HG03575 (cell line): Measurements from ENCODE around the gene HTR1B.

Experiments used
- ATAC-seq: cut with Tn5 transposase; IDR thresholded peaks from one replicate; pipeline ENCODE4 v1.9.1; 2021; ENCODE audit not compliant: unreplicated experiment, insufficient number of reproducible peaks, low FRiP score; ENCODE audit errors: extremely low read depth

The HTR1B gene, protein sequence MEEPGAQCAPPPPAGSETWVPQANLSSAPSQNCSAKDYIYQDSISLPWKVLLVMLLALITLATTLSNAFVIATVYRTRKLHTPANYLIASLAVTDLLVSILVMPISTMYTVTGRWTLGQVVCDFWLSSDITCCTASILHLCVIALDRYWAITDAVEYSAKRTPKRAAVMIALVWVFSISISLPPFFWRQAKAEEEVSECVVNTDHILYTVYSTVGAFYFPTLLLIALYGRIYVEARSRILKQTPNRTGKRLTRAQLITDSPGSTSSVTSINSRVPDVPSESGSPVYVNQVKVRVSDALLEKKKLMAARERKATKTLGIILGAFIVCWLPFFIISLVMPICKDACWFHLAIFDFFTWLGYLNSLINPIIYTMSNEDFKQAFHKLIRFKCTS

DNA sequence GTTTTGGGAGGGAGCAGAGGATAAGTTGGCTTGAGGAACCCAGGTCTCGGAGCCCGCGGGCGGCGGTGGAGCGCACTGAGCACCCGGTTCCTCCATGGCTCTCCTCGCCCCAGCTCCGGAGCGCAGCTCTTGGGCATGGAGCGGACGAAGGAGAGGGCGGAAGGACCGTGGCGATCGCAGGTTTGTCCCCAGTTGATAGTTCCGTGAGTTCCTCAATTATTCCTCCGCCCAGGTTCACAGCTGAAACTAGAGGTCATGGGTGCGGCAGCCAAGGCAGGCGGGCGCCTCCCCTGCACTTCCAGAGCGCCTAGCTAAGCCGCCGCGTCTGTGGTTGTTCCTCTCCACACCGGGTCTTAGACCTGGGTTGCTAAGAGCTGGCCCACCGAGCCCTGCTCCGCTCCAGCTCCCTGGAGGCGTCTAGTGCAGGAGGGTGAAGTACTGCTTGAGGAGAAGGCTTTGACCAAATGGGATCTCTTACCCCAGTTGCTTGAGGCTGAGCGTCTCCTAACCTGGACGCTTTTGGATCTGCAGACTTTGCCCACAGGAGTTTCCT, at the start of gene HTR1B:
Gene HTR1B (minus strand): TSS at position 184 of the 553 bp plus-strand sequence. CDS start 88 bp downstream, at position 96.
- no peak for ATAC-seq

DNA sequence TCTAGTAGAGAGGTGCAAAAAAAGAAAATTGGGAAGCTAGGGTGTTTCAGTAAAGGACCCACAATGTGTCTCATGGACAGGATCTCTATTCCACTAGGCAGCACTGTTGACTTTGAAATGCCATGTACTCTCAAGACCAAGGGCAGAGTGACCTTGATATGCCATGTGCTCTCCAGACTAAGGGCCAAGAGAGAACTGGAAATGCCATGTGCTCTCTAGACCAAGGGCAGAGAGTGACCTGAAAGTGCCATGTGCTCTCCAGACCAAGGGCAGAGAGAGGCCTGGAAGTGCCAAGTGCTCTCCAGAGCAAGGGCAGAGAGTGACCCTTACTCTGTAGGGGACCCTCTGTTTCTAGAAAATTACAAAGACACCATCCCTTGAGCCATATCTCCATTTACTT, 49.3 kb upstream of the HTR1B start:
- ATAC-seq: no peak

DNA sequence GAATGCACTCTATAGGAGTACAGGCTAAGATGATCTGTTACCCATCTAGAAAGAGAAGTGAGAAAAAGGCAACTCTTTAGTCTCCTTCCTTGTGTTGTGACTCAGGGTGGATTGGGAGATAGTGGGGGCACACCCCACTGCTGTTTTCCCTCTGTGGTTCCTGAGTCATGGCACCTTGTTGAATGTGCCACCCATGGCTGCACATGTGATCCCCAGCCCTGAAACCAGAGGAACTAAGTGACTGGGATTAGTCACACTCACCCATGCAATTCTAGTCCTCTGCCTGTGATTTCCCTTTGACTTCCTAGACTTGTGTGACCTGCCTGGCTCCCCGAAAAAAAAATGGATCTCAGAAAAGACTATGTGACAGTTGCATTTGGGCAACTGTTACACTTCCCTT, 48.6 kb upstream of the HTR1B start:
- ATAC-seq: no peak

DNA sequence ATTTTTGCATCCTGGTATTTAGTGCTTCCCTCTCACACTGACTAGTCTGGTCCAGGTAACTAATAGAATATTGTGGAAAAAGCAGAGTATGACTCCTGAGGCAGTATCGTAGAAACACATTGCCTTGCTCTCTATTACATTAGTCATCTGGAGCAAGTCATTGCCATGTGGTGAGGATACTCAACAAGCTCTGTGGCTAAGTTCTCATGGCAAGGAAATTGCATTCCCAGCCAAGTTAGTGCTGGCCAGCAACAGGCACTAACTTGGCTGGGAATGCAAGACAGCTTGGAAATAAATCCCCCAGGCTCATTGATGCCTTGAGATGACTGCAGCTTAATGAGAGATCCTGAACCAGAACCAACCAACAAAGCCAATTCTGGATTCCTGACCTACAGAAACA, 39.7 kb upstream of the HTR1B start:
- ATAC-seq: no peak

DNA sequence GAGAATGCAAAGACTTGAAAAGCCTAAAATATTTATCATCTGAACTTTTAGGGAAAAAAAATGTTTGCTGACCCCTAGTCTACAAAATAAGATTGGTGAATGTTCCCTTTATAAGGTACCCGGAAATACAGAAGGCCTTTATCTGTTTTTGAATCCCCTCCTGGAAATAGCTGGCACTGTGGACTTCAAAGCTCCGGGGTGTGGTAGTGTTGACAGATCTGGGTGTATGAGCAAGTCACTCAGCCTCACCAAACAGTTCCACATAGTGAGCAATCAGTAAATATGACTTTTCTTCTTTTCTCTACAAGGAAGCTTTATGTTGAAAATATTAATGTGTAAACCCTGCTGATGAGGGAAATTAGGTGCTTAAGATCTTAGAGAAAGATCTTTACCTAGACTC, 29.2 kb upstream of the HTR1B start:
- no peak for ATAC-seq

DNA sequence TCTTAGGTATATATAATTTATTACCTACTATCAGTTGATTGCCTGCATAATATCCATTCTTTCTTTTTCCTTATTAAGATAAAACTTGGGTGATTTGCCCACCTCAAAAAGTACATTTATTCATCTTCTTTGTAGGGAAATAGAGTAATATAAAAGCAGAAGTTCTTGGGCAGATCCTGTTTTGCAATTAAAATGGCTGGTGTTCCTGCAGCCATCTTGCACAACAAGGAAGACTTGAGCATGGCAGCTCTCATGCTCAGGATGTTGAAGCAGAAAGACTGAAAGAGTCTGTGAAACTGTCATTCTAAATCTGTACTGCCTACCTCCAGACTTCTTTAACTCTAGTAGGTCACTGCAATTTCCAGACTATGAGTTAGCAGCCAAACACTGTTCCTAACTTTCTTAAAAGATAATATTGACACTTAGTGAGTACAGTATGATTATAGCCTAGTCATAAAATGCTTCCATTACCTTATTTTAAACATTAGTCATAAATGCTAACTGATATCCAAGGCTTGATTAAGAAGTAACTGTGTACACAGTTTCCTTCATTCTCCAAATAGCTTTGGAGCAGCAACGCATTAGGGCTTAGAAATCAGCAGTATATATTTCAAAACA, 24.6 kb upstream of the HTR1B start:
- ATAC-seq: no peak

DNA sequence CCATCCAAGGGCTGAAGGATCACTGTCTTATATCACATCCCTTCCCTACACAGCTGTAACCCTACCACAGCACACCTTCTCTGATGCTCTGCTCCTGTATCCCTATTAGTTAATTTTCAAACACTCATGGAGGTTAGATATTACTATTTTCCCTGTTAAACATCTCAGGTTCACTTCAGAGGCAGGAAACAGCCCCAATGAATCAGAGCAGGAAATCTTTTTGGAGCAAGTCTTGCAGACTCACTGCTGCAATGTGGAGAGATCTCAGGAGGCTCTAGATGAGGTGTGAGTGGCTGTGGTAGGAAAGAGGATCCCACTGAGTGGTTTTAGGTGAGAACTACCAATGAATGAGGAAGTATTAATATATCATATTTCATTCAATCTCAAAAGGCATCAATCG, 19.7 kb upstream of the HTR1B start:
- ATAC-seq: no peak

DNA sequence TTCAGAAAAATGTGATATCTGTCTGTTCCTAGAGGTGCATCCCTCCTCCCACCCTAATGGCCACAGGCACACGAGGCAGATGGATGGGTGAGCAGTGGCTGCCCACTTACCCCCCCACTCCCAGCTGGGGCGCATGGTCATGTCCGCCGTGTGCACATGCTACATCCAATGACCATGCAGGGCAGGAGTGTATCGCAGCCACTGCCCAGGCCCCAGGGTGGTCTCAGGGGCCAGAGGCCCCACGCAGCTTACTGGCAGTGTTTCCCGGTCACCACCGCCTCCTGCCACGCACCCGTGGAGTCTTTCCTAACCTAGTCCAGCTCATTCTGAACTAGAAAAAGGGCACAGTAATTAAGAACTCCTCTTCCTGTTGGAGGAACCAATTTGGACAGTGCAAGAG, 11.7 kb upstream of the HTR1B start:
- ATAC-seq: no peak

DNA sequence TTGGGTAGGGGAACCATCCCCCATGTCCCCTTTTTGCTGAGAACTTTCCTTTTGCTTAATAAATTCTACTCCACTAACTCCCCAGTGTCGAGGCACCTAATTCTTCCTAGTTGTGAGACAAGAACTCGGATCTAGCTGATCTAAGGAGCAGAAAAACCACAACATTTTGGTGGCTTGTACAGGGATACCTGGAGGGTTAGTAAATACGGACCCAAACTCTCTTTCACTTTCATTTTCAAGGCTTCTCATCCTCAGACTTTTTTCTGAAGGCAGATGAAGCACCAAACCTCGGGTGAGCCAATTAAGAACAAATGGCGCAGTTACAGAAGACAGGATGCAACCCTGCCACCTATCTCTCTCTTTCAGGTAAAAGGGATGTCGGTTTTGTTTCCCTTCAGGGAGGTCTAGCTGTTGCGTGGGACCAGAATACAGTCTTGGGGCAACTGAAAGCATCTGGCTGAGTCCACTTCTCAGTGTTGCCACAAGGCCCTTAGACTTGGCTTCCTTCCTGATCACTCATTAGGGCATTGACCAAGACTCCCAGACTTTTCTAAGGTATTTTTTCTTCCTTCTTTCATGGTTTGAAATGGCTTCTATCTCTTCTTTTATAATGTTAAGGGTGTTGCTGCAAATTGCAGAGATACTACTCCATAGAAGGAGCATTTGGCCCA, 11.1 kb upstream of the HTR1B start:
- no peak for ATAC-seq

DNA sequence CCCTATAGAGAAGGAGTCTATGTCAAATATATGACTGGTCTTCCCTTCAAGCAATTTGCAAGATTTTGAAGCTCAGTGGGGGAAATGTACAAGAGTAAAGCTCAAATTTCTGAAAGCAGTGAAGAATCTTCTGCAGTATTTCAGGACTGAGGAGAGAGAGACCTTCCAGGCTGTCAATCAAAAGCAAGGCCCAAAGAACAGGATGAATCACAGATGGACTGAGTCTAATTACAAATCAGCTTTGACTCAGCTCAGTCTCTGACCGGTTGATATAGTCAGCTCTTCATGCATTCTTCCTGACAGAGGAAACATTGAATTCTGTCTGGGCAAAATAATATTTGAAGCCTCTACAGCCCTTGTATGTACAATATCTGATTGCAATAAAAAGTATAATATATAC, 7.7 kb upstream of the HTR1B start:
- ATAC-seq: no peak

DNA sequence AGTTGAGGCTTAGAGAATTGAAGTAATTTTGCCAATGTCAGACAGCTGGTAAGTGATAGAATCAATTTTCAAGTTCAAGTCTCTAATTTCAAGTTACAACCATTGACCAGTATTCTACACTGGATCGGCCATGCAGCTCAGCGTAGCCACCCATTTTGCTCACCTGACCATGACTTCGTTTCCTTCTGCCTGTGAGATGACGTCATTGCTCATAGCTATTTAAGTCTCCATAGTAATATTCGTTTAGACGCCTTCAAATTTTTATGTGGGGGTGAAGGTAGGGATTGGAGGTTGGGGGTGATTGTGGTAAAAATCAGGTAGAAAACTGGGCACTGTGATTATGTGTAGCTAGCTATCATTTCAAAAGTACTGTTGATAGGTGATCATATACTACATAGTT, 5.6 kb upstream of the HTR1B start:
- no peak for ATAC-seq

DNA sequence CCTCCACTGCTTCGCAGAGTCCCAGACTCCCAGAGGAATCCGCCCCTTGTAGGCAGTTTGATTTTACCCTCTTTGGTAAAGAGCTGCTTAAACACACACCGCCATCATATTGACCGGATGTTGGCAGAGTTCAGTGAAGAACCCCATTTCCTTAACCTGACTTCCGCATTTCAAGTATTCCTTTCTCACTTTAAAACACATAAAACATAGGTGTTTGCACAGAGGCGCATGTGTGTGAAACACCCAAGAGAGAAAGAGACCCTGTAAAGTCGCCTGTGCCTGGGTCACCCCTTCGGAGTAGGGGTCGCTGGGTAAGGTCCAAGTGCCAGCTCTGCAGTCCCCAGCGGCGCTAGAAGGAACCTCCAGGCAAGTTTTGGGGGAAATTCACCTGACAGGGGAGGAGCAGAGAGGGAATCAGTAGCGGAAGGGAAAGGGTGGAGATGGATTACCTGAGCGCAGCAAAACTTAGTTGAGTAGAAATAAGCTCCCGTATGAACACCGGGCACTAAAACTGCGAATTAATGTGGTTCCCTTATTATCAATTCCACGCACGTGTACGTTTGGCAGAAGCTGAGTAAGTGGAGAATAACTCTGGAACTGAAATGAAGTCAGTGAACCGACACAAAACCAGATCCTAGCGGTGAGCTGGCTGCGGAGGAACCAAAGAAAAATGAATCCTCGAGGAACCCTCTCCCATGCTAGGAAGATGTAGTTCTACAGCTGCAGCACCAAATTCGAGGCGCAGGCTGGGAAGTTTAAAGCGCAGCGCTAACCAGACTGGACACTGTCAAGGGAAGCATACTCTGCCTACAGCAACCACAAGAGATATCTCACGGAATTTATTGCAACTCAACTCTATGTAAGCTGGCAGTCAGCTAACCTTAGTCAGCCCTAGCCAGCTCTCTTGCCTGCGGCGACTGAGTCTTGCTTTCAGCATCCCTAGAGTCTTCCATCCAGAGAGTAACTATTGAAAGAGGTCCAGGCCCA, 3.5 kb upstream of the HTR1B start:
- peak; percentile 58 for ATAC-seq

DNA sequence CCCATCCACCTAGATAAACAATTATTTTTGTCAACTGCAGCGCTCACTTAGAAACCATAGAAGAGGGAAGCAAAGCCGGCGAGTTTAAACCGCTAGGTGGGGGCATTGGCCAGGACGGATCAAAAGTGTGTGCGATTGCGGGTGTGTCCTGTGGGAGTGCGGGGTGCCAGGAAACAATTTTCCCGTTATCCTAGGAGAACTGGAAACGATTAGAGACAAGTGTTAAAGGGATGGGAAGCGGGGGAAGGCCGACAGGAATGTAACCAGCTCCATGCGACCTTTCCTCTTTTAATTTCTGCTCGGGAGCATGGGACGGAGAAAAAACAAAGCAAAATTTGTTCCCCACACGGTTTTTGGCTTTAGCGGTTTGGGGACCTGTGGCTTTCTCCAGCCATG, 2.8 kb upstream of the HTR1B start:
- peak; percentile 74 for ATAC-seq

DNA sequence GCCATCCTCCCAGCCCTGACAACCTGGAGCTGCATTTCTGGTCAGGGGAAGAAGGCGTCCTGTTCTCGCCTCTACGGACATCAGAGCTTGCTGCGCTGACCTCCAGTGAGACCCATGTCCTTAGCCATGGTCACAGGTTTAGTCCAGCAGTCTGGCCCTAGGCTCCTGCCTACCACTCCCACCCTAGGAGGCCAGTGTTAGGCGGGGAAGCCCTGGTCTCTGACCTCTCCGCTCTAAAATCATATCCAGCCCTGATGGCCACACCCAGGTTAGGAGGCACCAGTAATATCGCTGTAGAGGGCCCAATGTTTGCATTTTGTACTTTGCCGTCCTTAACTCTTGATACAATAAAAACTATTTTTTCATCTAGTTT, 1.2 kb upstream of the HTR1B start:
- no peak for ATAC-seq

DNA sequence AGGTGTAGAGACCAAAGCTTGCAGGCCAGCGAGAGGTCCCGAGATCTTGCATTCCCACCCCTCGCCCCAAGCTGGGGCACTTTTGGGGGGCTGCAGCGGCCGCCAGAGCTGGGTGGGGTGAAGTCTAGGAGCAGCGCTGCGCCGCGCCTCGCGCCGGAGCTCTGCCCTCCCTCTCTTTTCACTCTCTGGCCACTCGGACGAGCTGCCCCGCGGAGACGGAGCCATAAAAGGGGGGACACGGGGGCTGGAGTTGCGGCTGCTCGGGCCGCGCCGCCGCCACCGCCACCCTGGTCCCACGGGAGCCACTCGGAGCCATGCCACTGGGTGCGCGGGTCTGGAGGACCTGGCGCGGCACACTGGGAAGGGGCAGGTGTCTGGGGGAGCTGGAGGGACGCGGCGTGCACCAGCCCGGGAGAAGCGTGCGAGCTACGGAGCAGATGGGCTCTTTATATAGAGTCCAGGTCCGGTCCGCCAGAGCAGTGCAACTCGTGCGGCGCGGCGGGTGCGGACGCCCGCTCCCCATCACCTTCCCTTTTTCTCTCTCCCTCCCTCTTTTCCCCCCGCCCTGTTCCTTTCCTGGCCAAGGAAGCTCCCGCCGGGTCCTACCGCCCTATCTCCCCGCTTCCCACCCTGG, 687 bp upstream of the HTR1B start:
- no peak for ATAC-seq

DNA sequence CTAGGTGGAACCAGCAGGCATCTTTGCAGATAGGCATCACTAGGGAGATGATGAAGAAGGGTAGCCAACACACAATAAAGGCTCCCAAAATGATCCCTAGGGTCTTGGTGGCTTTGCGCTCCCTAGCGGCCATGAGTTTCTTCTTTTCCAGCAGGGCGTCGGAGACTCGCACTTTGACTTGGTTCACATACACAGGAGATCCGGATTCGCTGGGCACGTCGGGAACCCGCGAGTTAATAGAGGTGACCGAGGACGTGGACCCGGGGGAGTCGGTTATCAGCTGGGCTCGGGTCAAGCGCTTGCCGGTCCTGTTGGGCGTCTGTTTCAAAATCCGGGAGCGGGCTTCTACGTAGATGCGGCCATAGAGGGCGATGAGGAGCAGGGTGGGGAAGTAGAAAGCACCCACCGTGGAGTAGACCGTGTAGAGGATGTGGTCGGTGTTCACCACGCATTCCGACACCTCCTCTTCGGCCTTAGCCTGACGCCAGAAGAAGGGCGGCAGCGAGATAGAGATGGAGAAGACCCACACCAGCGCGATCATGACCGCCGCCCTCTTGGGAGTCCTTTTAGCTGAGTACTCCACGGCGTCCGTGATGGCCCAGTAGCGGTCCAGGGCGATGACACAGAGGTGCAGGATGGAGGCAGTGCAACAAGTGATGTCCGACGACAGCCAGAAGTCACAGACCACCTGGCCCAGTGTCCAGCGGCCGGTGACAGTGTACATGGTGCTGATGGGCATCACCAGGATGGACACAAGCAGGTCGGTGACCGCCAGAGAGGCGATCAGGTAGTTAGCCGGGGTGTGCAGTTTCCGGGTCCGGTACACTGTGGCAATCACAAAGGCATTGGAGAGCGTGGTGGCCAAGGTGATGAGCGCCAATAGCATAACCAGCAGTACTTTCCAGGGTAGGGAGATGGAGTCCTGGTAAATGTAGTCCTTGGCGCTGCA, 658 bp downstream of the HTR1B start:
- no peak for ATAC-seq

DNA sequence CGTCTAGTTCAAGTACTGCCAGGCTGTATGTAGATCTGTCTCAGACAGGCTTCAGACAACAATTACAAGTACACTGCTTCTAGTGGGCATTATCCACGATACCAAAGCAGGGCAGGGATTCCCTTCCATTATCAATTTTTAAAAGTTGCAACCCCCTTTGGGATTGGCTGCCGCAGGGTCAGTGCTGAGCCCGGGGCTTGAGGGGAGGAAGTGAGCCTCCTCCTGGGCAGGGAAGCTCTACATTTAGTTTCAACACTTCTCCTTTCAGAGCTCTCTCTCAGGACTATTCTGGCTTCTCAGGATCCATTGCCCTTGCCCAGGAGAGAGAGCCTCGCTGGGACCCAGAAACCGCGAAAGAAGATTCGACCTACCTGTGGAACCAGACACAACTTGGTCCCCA, 1.5 kb downstream of the HTR1B start:
- no peak for ATAC-seq
